Fibroblast of lung (primary cell): Measurements from ENCODE around the gene TC2N. TPM values are rescaled to one million over a fixed set of nuclear protein-coding genes. Genes with fewer than 3 reads are reported as not detected.

Experiments used
- DNase-seq, 2 donors: peaks; one replicate each; pipeline versions ENCODE4 v3.0.0 to v3.0.0-alpha.2; 2010; ENCODE audit warnings: low read depth in 2 of 2
- H2AFZ ChIP-seq: 2 replicates; pipeline ENCODE4 v1.5.1; 2012; ENCODE audit warnings: low read length, control low read depth, inconsistent platforms
- H3K27ac ChIP-seq: 2 replicates; pipeline ENCODE4 v1.5.1; 2011; ENCODE audit warnings: low read length, control low read depth; ENCODE audit not compliant: insufficient read depth
- H3K27me3 ChIP-seq: 2 replicates; pipeline ENCODE4 v1.5.1; 2011; ENCODE audit warnings: mild to moderate bottlenecking, low read length; ENCODE audit not compliant: control insufficient read depth, insufficient read depth
- H3K36me3 ChIP-seq: 2 replicates; pipeline ENCODE4 v1.5.1; 2011; ENCODE audit warnings: low read length; ENCODE audit not compliant: control insufficient read depth, insufficient read depth
- H3K4me1 ChIP-seq: 2 replicates; pipeline ENCODE4 v1.5.1; 2011; ENCODE audit warnings: low read length; ENCODE audit not compliant: control insufficient read depth, insufficient read depth; ENCODE audit errors: extremely low read depth
- H3K4me2 ChIP-seq: 2 replicates; pipeline ENCODE4 v1.5.1; 2011; ENCODE audit warnings: low read length, control low read depth; ENCODE audit not compliant: insufficient read depth; ENCODE audit errors: extremely low read depth
- H3K4me3 ChIP-seq, 4 experiments: fragments of 200-600 bp in 1 of 4; sonication (generic) in 1 of 4; replicated peaks in 1 of 4; 2 replicates each; pipeline ENCODE4 v1.5.1; 2011 to 2016; ENCODE audit warnings: low read length in 4 of 4, low read depth in 3 of 4, mild to moderate bottlenecking in 3 of 4, control low read depth in 2 of 4, inconsistent platforms in 1 of 4, mixed read lengths in 1 of 4; ENCODE audit not compliant: insufficient read depth in 1 of 4; ENCODE audit errors: control extremely low read depth in 1 of 4
- H3K79me2 ChIP-seq: 2 replicates; pipeline ENCODE4 v1.5.1; 2012; ENCODE audit warnings: mild to moderate bottlenecking, low read length, inconsistent platforms; ENCODE audit not compliant: control insufficient read depth, insufficient read depth
- H3K9ac ChIP-seq: 2 replicates; pipeline ENCODE4 v1.5.1; 2011; ENCODE audit warnings: mild to moderate bottlenecking, low read length, control low read depth; ENCODE audit not compliant: insufficient read depth
- H3K9me3 ChIP-seq: 2 replicates; pipeline ENCODE4 v1.5.1; 2012; ENCODE audit warnings: low read depth, low read length; ENCODE audit not compliant: control insufficient read depth, insufficient read depth
- H4K20me1 ChIP-seq: 2 replicates; pipeline ENCODE4 v1.5.1; 2011; ENCODE audit warnings: low read length; ENCODE audit not compliant: control insufficient read depth, insufficient read depth; ENCODE audit errors: extremely low read depth
- EZH2 ChIP-seq: IDR thresholded peaks from 2 replicates; pipeline ENCODE4 v1.5.1; 2012; ENCODE audit warnings: low read length, control low read depth, mild to moderate bottlenecking; ENCODE audit errors: missing control alignments
- polyA plus RNA-seq, 2 donors: library from polyadenylated mRNA; depleted of rRNA in 1 of 2; stranded (reverse) in 1 of 2; unstranded in 1 of 2; fragments of >200 nt; gene quantifications; 2 replicates each; pipeline ENCODE4 v1.2.1, GENCODE V29; 2011 to 2012; ENCODE audit warnings: missing spikeins in 1 of 2
- total RNA-seq: library from RNA; depleted of rRNA; stranded (reverse); fragments of >200 nt; gene quantifications from 2 replicates; pipeline ENCODE4 v1.2.1, GENCODE V29; 2014
- TF ChIP-seq, protein P1 (sequence below), 2 donors: IDR thresholded peaks in 1 of 2; conservative IDR thresholded peaks in 1 of 2; 1 replicate in 1 of 2; 2 replicates in 1 of 2; pipeline ENCODE4 v1.5.1; 2011 to 2012; ENCODE audit warnings: low read length in 2 of 2, control low read depth in 1 of 2, inconsistent platforms in 1 of 2, low read depth in 1 of 2, mild to moderate bottlenecking in 1 of 2

The TC2N gene
- total and polyA plus RNA-seq, 2 donors (not counting 1 experiment from before 2014, with no cell fraction given): 0.19 to 0.83 TPM

DNA sequence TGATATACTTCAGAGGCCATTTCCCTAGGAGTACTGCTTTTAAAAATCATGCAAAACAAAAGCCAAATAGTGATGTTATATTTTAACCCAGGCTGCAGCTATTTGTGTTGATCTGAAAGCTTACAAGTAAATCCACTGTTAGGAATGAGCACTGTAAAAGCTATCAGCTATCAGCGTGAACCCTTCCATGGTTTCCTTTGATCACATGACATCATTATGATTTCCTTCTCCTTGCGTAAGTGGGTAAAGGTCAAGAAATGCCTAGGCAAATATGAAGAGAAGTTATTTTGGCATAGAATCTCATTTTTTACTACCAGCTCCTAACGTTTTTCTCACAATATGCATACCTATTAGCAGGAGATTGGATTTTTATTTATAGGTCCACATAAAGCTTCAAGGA lies 86.9 kb downstream of the TC2N start:
- Histone ChIP-seq H3K27me3 (no peaks in the 10 kb centered on the region), H3K4me2 (no peak overlapping the region), H3K9ac (no peak overlapping the region), H3K36me3 (no peaks in the 10 kb centered on the region), H3K27ac (no peak overlapping the region), H3K4me1 (no peaks in the 10 kb centered on the region), H4K20me1 (no peaks in the 10 kb centered on the region), H3K4me3 (no peak overlapping the region), H3K79me2 (no peaks in the 10 kb centered on the region), H2AFZ (no peak overlapping the region), H3K9me3 (no peaks in the 10 kb centered on the region)
- TF ChIP-seq, protein P1, sequence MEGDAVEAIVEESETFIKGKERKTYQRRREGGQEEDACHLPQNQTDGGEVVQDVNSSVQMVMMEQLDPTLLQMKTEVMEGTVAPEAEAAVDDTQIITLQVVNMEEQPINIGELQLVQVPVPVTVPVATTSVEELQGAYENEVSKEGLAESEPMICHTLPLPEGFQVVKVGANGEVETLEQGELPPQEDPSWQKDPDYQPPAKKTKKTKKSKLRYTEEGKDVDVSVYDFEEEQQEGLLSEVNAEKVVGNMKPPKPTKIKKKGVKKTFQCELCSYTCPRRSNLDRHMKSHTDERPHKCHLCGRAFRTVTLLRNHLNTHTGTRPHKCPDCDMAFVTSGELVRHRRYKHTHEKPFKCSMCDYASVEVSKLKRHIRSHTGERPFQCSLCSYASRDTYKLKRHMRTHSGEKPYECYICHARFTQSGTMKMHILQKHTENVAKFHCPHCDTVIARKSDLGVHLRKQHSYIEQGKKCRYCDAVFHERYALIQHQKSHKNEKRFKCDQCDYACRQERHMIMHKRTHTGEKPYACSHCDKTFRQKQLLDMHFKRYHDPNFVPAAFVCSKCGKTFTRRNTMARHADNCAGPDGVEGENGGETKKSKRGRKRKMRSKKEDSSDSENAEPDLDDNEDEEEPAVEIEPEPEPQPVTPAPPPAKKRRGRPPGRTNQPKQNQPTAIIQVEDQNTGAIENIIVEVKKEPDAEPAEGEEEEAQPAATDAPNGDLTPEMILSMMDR (conservative IDR thresholded peaks at IDR 0.05 in 1 of 2, IDR thresholded peaks at IDR 0.05 in 1 of 2; ENCODE audit: low read depth in 1 of 2, low read length in 2 of 2): no peak
- no peak for TF ChIP-seq EZH2
- DNase-seq: peak in 1 of 2 donors; percentile 8

DNA sequence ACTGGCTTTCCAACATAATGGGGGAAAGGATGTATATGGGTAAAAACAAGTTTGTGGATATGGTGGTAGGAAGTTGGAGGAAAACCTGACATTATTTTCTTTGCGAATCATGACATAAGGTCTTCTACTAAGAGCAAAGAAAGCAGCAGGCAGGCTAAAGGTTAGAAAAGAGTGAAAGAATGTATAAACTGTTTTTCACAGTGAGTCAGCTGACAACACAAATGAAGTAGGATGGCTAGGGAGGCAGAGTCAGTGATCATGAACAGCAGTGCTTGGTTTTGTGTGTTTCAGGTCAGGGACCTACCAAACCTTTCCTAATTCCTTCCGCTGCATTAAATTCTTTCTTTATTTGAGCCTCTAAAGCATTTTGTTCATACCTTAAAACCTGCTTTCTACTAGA lies 89.1 kb downstream of the TC2N start:
- Histone ChIP-seq H3K4me2 (no peak overlapping the region), H3K27ac (no peak overlapping the region), H4K20me1 (no peaks in the 10 kb centered on the region), H3K27me3 (no peaks in the 10 kb centered on the region), H3K36me3 (no peaks in the 10 kb centered on the region), H3K9me3 (no peaks in the 10 kb centered on the region), H3K4me3 (no peak overlapping the region), H2AFZ (no peak overlapping the region), H3K9ac (no peak overlapping the region), H3K79me2 (no peaks in the 10 kb centered on the region), H3K4me1 (no peaks in the 10 kb centered on the region)
- TF ChIP-seq, protein P1 (conservative IDR thresholded peaks at IDR 0.05 in 1 of 2, IDR thresholded peaks at IDR 0.05 in 1 of 2; ENCODE audit: low read depth in 1 of 2, low read length in 2 of 2): no peak
- no peak for TF ChIP-seq EZH2
- peak in 1 of 2 donors; percentile 1 for DNase-seq

DNA sequence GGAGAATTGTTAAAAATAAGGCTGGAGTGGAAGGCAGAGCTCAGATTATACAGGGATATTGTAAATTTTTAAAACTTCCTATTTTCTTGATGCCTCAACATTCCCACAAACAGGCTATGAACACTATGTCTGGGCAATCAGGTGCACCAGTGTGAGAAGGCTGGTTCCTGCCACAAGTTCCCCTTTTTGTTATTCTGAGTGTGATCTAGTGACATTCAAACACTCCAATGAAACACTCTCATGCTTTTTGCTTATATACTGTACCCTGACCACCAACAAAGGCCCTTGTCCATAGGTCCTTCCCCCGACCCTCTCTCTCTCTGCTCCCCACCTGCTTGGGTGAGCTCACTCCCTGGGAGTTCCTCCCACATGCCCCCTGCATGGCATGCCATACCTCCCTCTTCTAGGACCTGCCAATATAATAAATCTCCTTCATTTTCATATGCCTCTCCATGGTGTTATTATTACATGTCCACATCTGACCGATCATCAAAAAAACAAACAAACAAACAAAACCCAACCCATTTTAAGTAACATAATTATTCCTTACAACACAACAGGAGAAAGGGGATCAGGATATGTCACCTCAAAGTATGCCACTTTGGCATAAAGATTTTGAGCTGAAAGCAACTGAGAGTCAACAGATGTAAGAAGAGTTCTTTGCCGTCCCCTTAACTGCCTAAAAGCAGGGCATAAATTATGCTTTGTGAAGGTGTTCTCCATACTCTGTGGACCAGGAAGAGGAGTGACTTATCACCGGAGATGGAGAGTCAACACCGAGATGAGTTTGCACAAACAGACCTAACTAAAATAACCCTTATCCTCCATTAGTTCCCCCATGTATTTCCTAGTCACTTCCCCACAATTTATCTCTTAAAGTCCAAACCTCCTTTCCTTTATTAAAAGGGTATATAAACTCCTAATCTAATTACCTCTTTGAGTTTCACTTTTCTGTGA lies 92.9 kb downstream of the TC2N start:
- H3K9me3 ChIP-seq: no peaks in the 10 kb centered on the region
- no peak overlapping the region for H3K4me3 ChIP-seq
- no peak overlapping the region for H3K4me2 ChIP-seq
- no peaks in the 10 kb centered on the region for H3K27me3 ChIP-seq
- DNase-seq: no peak
- no peaks in the 10 kb centered on the region for H3K36me3 ChIP-seq
- no peaks in the 10 kb centered on the region for H3K79me2 ChIP-seq
- H2AFZ ChIP-seq: no peak overlapping the region
- H4K20me1 ChIP-seq: no peaks in the 10 kb centered on the region
- H3K27ac ChIP-seq: no peak overlapping the region
- H3K9ac ChIP-seq: no peak overlapping the region
- no peak for TF ChIP-seq EZH2
- TF ChIP-seq, protein P1 (conservative IDR thresholded peaks at IDR 0.05 in 1 of 2, IDR thresholded peaks at IDR 0.05 in 1 of 2; ENCODE audit: low read depth in 1 of 2, low read length in 2 of 2): no peak
- H3K4me1 ChIP-seq: no peaks in the 10 kb centered on the region
